Choroid plexus epithelial cell (primary cell): ENCODE results near the gene MPST.
"Not testable (repeated sequence)": the region's sequence is repeated elsewhere in the genome, so short reads cannot be mapped to it uniquely, and the experiment has no call there.

Experiments
- DNase-seq: peaks from one replicate; pipeline ENCODE4 v3.0.0-alpha.2; 2010; ENCODE audit warnings: low read depth
- H3K4me3 ChIP-seq: 2 replicates; pipeline ENCODE4 v1.5.1; 2011; ENCODE audit warnings: low read depth, mild to moderate bottlenecking, control low read depth, low read length, moderate library complexity
- CTCF ChIP-seq: conservative IDR thresholded peaks from 2 replicates; pipeline ENCODE4 v1.5.1; 2011; ENCODE audit warnings: low read depth, mild to moderate bottlenecking, control low read depth, inconsistent platforms, low read length, moderate library complexity

The MPST gene

GRCh38 chr22:36981247-36981775 lies 38.2 kb upstream of the MPST start:
- no peak for TF ChIP-seq CTCF
- H3K4me3 ChIP-seq = no peak overlapping the region
- no peak for DNase-seq

- H3K4me3 ChIP-seq = no peak overlapping the region
- no peak for DNase-seq
- peak; percentile 33 for TF ChIP-seq CTCF
These were observed 37.4 kb upstream of the MPST start for GRCh38 chr22:36982136-36982535.

- H3K4me3 ChIP-seq = no peak overlapping the region
- no peak for TF ChIP-seq CTCF
- no peak for DNase-seq
These were observed 34.2 kb upstream of the MPST start for GRCh38 chr22:36985211-36985889.

- peak; percentile 72 for TF ChIP-seq CTCF
- no peak overlapping the region for H3K4me3 ChIP-seq
- DNase-seq = no peak
These were observed 33.2 kb upstream of the MPST start for GRCh38 chr22:36986242-36986821.

GRCh38 chr22:36988075-36988832 lies 31.3 kb upstream of the MPST start:
- H3K4me3 ChIP-seq = no peak overlapping the region
- TF ChIP-seq CTCF = no peak
- DNase-seq = no peak

- not testable (repeated sequence) for DNase-seq, H3K4me3 ChIP-seq
These were observed 30.5 kb upstream of the MPST start for GRCh38 chr22:36989012-36989411.

GRCh38 chr22:36990457-36990856 lies 29.1 kb upstream of the MPST start:
- H3K4me3 ChIP-seq = no peak overlapping the region
- DNase-seq = no peak
- no peak for TF ChIP-seq CTCF
